Measurements from ENCODE around the gene KITLG. TPM values are rescaled to one million over a fixed set of nuclear protein-coding genes. Genes with fewer than 3 reads are reported as not detected.

KITLG gene
- total RNA-seq, 1 donor from 2014 or later: 77.5 TPM

- no peak for ATAC-seq
- no peak overlapping the region for H3K27ac ChIP-seq
- TF ChIP-seq, protein P1, sequence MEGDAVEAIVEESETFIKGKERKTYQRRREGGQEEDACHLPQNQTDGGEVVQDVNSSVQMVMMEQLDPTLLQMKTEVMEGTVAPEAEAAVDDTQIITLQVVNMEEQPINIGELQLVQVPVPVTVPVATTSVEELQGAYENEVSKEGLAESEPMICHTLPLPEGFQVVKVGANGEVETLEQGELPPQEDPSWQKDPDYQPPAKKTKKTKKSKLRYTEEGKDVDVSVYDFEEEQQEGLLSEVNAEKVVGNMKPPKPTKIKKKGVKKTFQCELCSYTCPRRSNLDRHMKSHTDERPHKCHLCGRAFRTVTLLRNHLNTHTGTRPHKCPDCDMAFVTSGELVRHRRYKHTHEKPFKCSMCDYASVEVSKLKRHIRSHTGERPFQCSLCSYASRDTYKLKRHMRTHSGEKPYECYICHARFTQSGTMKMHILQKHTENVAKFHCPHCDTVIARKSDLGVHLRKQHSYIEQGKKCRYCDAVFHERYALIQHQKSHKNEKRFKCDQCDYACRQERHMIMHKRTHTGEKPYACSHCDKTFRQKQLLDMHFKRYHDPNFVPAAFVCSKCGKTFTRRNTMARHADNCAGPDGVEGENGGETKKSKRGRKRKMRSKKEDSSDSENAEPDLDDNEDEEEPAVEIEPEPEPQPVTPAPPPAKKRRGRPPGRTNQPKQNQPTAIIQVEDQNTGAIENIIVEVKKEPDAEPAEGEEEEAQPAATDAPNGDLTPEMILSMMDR (IDR thresholded peaks at IDR 0.05): no peak
- intact Hi-C loops (cut with DNase I): no loop called here
- no peak for DNase-seq
- H3K4me3 ChIP-seq: no peak overlapping the region
- no peaks in the 10 kb centered on the region for H3K27me3 ChIP-seq (ENCODE audit: low read depth)
- no peaks in the 10 kb centered on the region for H3K36me3 ChIP-seq
- peaks cover 11% of the 10 kb centered on the region for H3K9me3 ChIP-seq
- no peaks in the 10 kb centered on the region for H3K4me1 ChIP-seq
Measured at GRCh38 chr12:88585077-88585476, 4.8 kb upstream of the KITLG start.

- peak overlapping the region; percentile 82 for H3K4me3 ChIP-seq
- TF ChIP-seq, protein P1 (IDR thresholded peaks at IDR 0.05): no peak
- H3K27ac ChIP-seq: peak overlapping the region; percentile 81
- no peaks in the 10 kb centered on the region for H3K9me3 ChIP-seq
- H3K4me1 ChIP-seq: peaks cover 13% of the 10 kb centered on the region
- intact Hi-C loops (cut with DNase I): no loop called here
- ATAC-seq (peak; percentile 63 to 80), DNase-seq (peak; percentile 62)
- no peaks in the 10 kb centered on the region for H3K27me3 ChIP-seq (ENCODE audit: low read depth)
- no peaks in the 10 kb centered on the region for H3K36me3 ChIP-seq
Measured at GRCh38 chr12:88579601-88580050, 645 bp downstream of the KITLG start.

- peak; percentile 51 to 55 for ATAC-seq
- no peaks in the 10 kb centered on the region for H3K9me3 ChIP-seq
- TF ChIP-seq, protein P1 (IDR thresholded peaks at IDR 0.05): peak; percentile 53
- peak overlapping the region; percentile 82 for H3K4me3 ChIP-seq
- H3K4me1 ChIP-seq: peaks cover 17% of the 10 kb centered on the region
- DNase-seq: no peak
- intact Hi-C loops (cut with DNase I): no loop called here
- H3K27me3 ChIP-seq (ENCODE audit: low read depth): no peaks in the 10 kb centered on the region
- H3K36me3 ChIP-seq: no peaks in the 10 kb centered on the region
- peak overlapping the region; percentile 81 for H3K27ac ChIP-seq
Measured at GRCh38 chr12:88579161-88579517, 1.1 kb downstream of the KITLG start.

- ATAC-seq: peak in 1 of 2 donors; percentile 9
- peak overlapping the region; percentile 81 for H3K27ac ChIP-seq
- no peaks in the 10 kb centered on the region for H3K9me3 ChIP-seq
- intact Hi-C loops (cut with DNase I): no loop called here
- peaks cover 24% of the 10 kb centered on the region for H3K4me1 ChIP-seq
- no peak for DNase-seq
- no peaks in the 10 kb centered on the region for H3K27me3 ChIP-seq (ENCODE audit: low read depth)
- peak overlapping the region; percentile 82 for H3K4me3 ChIP-seq
- no peaks in the 10 kb centered on the region for H3K36me3 ChIP-seq
- TF ChIP-seq, protein P1 (IDR thresholded peaks at IDR 0.05): no peak
Measured at GRCh38 chr12:88578276-88579160, 1.8 kb downstream of the KITLG start.

DNA sequence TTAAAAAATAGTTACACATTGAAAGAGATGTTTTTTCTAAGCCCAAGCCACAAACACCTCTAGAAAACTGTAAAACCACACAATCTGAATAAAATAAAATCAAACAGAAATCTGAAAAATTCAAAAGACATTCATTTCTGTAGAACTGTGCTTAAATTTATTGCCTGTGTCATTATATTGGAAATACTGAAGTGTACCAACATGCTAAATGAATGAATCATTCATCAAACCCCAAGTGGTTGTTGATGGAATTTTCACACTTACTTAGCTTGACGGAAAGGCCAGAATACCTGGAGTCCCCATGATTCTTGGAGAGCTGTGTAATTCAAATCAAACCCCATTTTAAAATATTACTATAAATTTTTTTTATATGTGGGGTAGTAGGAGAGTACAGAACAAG, 2.7 kb downstream of the KITLG start:
- H3K9me3 ChIP-seq: no peaks in the 10 kb centered on the region
- H3K36me3 ChIP-seq: no peaks in the 10 kb centered on the region
- TF ChIP-seq, protein P1 (IDR thresholded peaks at IDR 0.05): peak; percentile 17
- no peak overlapping the region for H3K27ac ChIP-seq
- peak overlapping the region; percentile 82 for H3K4me3 ChIP-seq
- no peaks in the 10 kb centered on the region for H3K27me3 ChIP-seq (ENCODE audit: low read depth)
- ATAC-seq (peak in 1 of 2 donors; percentile 20), DNase-seq (no peak)
- intact Hi-C loops (cut with DNase I): no loop called here
- H3K4me1 ChIP-seq: peaks cover 29% of the 10 kb centered on the region

Measured in lower lobe of right lung (tissue), 2 donors.